ENCODE data around the gene ADAM12. TPM values are rescaled to one million over a fixed set of nuclear protein-coding genes. Genes with fewer than 3 reads are reported as not detected.

The ADAM12 gene
- total and polyA plus RNA-seq, 9 of the 15 experiments (the other 6 are each of a cell fraction or from before 2014, with no cell fraction given), result not detected

DNA sequence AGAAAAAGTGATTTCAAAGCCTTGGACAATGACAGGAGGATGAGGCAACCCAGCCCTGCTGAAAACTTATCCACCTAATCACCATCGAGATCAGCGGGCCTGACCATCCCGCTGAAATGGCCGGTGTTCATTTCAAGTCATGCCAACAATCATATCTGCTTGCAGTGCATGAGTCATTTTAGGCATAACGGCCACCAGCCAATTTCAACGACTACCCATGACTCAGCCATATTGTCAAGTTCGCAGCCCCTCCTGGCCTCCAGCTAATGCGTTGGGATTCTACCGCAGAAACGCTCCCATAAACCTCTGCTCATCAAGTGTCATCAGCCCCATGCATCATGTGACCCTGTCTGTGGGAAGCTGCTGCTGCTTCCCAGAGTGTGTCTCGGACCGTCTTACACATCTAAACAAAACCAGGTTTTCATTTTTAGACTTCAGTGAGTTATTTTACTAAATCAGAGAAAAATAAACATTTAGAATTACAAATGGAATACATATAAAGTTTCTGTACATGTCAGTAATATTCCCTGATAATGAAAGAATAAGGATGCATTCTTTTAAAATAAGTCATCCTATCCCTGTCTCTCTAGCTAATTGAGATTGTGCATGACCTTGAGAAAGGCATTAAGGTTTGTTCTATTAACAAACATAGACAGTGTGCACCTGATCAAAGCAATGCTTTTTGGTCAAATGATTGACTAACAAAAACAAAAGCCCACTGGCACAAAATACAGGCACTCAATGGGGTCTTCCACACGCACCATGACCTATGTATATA lies 188.9 kb downstream of the ADAM12 start (continued):
- TF ChIP-seq TRIM24 (IDR thresholded peaks at IDR 0.05) (peak; percentile 26 to 52; a peak in 1 of 4 replicates), SUPT5H (IDR thresholded peaks at IDR 0.05) (no peak), TEAD4 (IDR thresholded peaks at IDR 0.05; ENCODE audit: low read length) (peak; percentile 66), TEAD4 (CRISPR knock-in tag; IDR thresholded peaks at IDR 0.05; ENCODE audit: borderline replicate concordance) (no peak), MCM5 (IDR thresholded peaks at IDR 0.05; ENCODE audit: low read depth) (no peak), ZSCAN32 (CRISPR knock-in tag; IDR thresholded peaks at IDR 0.05) (no peak), CREB1 (IDR thresholded peaks at IDR 0.05) (0 out of 2 replicates have a peak, but pooled peaks have one; percentile 38), CREB1 (CRISPR knock-in tag; IDR thresholded peaks at IDR 0.05) (no peak), ZNF174 (CRISPR knock-in tag; IDR thresholded peaks at IDR 0.05) (no peak), SMARCE1 (IDR thresholded peaks at IDR 0.05) (0 out of 2 replicates have a peak, but pooled peaks have one; percentile 33), ZNF41 (CRISPR knock-in tag; conservative IDR thresholded peaks at IDR 0.05) (0 out of 2 replicates have a peak, but pooled peaks have one; percentile 7), MBD2 (IDR thresholded peaks at IDR 0.05; ENCODE audit: borderline replicate concordance, low read depth) (peak; percentile 35; the same call in 1 of the 2 replicates), MEIS2 (IDR thresholded peaks at IDR 0.05; ENCODE audit: partially characterized antibody) (peak; percentile 62), KLF16 (IDR thresholded peaks at IDR 0.05) (no peak)
- TF ChIP-seq, protein P1, sequence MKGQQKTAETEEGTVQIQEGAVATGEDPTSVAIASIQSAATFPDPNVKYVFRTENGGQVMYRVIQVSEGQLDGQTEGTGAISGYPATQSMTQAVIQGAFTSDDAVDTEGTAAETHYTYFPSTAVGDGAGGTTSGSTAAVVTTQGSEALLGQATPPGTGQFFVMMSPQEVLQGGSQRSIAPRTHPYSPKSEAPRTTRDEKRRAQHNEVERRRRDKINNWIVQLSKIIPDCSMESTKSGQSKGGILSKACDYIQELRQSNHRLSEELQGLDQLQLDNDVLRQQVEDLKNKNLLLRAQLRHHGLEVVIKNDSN (CRISPR knock-in tag; IDR thresholded peaks at IDR 0.05), result peak; percentile 70
- TF ChIP-seq, protein P2, sequence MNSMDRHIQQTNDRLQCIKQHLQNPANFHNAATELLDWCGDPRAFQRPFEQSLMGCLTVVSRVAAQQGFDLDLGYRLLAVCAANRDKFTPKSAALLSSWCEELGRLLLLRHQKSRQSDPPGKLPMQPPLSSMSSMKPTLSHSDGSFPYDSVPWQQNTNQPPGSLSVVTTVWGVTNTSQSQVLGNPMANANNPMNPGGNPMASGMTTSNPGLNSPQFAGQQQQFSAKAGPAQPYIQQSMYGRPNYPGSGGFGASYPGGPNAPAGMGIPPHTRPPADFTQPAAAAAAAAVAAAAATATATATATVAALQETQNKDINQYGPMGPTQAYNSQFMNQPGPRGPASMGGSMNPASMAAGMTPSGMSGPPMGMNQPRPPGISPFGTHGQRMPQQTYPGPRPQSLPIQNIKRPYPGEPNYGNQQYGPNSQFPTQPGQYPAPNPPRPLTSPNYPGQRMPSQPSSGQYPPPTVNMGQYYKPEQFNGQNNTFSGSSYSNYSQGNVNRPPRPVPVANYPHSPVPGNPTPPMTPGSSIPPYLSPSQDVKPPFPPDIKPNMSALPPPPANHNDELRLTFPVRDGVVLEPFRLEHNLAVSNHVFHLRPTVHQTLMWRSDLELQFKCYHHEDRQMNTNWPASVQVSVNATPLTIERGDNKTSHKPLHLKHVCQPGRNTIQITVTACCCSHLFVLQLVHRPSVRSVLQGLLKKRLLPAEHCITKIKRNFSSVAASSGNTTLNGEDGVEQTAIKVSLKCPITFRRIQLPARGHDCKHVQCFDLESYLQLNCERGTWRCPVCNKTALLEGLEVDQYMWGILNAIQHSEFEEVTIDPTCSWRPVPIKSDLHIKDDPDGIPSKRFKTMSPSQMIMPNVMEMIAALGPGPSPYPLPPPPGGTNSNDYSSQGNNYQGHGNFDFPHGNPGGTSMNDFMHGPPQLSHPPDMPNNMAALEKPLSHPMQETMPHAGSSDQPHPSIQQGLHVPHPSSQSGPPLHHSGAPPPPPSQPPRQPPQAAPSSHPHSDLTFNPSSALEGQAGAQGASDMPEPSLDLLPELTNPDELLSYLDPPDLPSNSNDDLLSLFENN (IDR thresholded peaks at IDR 0.05; ENCODE audit: low read depth in 2 of 2, low read length in 2 of 2), result no peak
- TF ChIP-seq, protein P3, sequence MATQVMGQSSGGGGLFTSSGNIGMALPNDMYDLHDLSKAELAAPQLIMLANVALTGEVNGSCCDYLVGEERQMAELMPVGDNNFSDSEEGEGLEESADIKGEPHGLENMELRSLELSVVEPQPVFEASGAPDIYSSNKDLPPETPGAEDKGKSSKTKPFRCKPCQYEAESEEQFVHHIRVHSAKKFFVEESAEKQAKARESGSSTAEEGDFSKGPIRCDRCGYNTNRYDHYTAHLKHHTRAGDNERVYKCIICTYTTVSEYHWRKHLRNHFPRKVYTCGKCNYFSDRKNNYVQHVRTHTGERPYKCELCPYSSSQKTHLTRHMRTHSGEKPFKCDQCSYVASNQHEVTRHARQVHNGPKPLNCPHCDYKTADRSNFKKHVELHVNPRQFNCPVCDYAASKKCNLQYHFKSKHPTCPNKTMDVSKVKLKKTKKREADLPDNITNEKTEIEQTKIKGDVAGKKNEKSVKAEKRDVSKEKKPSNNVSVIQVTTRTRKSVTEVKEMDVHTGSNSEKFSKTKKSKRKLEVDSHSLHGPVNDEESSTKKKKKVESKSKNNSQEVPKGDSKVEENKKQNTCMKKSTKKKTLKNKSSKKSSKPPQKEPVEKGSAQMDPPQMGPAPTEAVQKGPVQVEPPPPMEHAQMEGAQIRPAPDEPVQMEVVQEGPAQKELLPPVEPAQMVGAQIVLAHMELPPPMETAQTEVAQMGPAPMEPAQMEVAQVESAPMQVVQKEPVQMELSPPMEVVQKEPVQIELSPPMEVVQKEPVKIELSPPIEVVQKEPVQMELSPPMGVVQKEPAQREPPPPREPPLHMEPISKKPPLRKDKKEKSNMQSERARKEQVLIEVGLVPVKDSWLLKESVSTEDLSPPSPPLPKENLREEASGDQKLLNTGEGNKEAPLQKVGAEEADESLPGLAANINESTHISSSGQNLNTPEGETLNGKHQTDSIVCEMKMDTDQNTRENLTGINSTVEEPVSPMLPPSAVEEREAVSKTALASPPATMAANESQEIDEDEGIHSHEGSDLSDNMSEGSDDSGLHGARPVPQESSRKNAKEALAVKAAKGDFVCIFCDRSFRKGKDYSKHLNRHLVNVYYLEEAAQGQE (IDR thresholded peaks at IDR 0.05; ENCODE audit: borderline replicate concordance), result peak; percentile 43
- TF ChIP-seq, protein P3 (CRISPR knock-in tag; IDR thresholded peaks at IDR 0.05; ENCODE audit: low read depth), result no peak

Data from K562 (cell line).